Transverse colon (tissue), 3 donors: ENCODE data around the gene DARS1.

ENCODE experiments used
- EP300 ChIP-seq: sonication (generic); formaldehyde crosslinking; IDR thresholded peaks from one replicate; pipeline ENCODE4 v1.6.1; 2017; ENCODE audit warnings: antibody characterized with exemption, low read depth
- TF ChIP-seq, protein P1 (sequence below), 5 experiments: fragments of 200-600 bp in 3 of 5; fragments of 450-650 bp in 2 of 5; sonication (generic) in 3 of 5; IDR thresholded peaks; 1 replicate in 2 of 5; 2 replicates in 3 of 5; pipeline ENCODE4 v1.5.1; 2016 to 2017; ENCODE audit warnings: antibody characterized with exemption in 5 of 5, inconsistent platforms in 3 of 5, mild to moderate bottlenecking in 2 of 5, moderate library complexity in 1 of 5

DNA sequence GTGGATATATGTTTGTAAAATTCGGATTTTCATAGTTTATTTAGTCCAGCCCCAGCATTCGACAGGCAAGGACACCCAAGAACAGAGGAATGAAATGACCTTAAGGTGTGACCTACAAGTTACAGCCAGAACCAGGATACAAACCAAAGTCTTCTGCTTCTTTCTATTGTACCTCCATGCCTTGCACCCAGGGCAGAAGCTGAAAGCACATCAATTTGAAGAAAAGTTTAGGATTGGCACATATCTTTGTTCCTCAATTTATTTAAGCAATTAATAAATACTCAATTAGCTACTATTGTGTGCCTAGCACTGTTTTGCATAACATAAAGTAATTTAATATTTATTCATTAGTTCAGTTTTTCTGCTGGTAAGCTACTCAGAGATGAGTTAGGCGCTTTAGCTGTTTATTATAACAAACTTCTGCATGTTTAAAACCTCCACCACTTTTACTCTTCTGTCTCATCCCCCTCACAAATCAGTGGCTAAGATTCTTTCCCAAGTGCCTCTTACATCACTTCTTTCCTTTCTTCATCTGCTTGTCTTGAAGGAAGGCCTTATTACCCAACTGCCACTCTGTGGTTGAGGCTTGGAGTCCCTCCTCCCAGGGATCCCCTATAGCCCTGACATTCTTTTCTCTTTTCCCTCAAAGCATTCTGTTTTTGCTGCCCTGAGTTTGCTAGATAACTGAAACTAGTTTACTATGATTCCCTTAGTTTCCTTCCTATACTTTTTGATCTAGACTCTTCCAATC, 37.1 kb upstream of the DARS1 start:
- TF ChIP-seq, protein P1, sequence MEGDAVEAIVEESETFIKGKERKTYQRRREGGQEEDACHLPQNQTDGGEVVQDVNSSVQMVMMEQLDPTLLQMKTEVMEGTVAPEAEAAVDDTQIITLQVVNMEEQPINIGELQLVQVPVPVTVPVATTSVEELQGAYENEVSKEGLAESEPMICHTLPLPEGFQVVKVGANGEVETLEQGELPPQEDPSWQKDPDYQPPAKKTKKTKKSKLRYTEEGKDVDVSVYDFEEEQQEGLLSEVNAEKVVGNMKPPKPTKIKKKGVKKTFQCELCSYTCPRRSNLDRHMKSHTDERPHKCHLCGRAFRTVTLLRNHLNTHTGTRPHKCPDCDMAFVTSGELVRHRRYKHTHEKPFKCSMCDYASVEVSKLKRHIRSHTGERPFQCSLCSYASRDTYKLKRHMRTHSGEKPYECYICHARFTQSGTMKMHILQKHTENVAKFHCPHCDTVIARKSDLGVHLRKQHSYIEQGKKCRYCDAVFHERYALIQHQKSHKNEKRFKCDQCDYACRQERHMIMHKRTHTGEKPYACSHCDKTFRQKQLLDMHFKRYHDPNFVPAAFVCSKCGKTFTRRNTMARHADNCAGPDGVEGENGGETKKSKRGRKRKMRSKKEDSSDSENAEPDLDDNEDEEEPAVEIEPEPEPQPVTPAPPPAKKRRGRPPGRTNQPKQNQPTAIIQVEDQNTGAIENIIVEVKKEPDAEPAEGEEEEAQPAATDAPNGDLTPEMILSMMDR (IDR thresholded peaks at IDR 0.05), result no peak
- TF ChIP-seq EP300, result no peak
